Mesothelial cell of epicardium (in vitro differentiated cells): Measurements from ENCODE around the gene ELMO1. TPM values are rescaled to one million over a fixed set of nuclear protein-coding genes. Genes with fewer than 3 reads are reported as not detected.

Experiments
- DNase-seq, 2 experiments: peaks; one replicate each; pipeline ENCODE4 v3.0.0; 2021; ENCODE audit warnings: low spot score in 2 of 2; ENCODE audit not compliant: unreplicated experiment in 2 of 2
- H3K27ac Mint-ChIP-seq: 2 replicates; pipeline ENCODE4 v1.8.0; 2021; ENCODE audit warnings: mixed read lengths
- H3K27me3 Mint-ChIP-seq: 2 replicates; pipeline ENCODE4 v1.8.0; 2021; ENCODE audit warnings: low read depth, mixed read lengths
- H3K36me3 Mint-ChIP-seq: 2 replicates; pipeline ENCODE4 v1.8.0; 2021; ENCODE audit warnings: mixed read lengths
- H3K4me1 Mint-ChIP-seq: 2 replicates; pipeline ENCODE4 v1.8.0; 2021; ENCODE audit warnings: mixed read lengths
- H3K4me3 Mint-ChIP-seq: 2 replicates; pipeline ENCODE4 v1.8.0; 2021; ENCODE audit warnings: mild to moderate bottlenecking, moderate library complexity, mixed read lengths
- H3K9me3 Mint-ChIP-seq: 2 replicates; pipeline ENCODE4 v1.8.0; 2021; ENCODE audit warnings: mixed read lengths
- total RNA-seq: library from RNA; stranded (reverse); gene quantifications from 3 replicates; pipeline ENCODE4 v1.2.1, GENCODE V29; 2021
- TF ChIP-seq, protein P1 (sequence below): fragments of 200-600 bp; sonication (generic); IDR thresholded peaks from one replicate; pipeline ENCODE4 v1.5.0; 2021; ENCODE audit warnings: antibody characterized with exemption; ENCODE audit not compliant: unreplicated experiment

ELMO1 gene
- total RNA-seq, 1 donor from 2014 or later, result 9.6 TPM

DNA sequence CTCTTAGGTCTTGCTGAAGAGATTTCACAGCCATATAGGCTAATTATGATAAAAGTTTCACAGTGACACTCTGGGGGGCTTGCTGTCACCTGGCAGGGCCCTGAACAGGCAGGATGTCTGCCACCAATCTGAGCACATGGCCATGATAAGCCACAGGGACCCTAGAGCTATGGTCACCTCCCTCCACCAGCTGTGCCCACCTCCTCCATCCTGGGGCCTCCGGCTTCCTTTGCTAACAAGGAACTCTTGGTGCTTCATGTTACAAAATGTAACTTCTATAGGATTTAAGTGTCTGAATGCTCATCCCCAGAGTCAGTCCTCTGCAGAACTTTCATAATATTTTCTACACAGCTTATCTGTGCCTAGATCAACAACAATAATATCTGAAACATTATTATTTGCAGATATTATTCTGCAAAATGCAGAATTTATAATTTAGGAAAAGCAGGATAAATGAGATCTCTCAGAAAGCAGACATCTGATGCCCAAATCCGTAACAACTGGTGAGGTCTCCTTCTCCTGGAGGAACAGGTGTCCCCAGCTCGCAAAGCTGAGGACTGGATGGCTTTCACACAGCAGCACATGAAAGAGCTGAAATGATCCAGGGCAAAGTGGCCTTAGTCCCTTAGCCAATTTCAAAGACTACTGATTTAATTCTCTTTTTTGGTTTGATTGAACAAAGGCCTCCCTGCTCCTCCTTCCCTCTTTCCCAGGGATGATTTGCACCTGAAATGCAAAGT is 437.3 kb downstream of the ELMO1 start:
- Mint-ChIP-seq H3K9me3 (no peaks in the 10 kb centered on the region), H3K27me3 (no peaks in the 10 kb centered on the region), H3K4me3 (no peak overlapping the region), H3K36me3 (no peaks in the 10 kb centered on the region), H3K4me1 (peaks cover 2% of the 10 kb centered on the region), H3K27ac (no peak overlapping the region)
- no peak for DNase-seq
- TF ChIP-seq, protein P1, sequence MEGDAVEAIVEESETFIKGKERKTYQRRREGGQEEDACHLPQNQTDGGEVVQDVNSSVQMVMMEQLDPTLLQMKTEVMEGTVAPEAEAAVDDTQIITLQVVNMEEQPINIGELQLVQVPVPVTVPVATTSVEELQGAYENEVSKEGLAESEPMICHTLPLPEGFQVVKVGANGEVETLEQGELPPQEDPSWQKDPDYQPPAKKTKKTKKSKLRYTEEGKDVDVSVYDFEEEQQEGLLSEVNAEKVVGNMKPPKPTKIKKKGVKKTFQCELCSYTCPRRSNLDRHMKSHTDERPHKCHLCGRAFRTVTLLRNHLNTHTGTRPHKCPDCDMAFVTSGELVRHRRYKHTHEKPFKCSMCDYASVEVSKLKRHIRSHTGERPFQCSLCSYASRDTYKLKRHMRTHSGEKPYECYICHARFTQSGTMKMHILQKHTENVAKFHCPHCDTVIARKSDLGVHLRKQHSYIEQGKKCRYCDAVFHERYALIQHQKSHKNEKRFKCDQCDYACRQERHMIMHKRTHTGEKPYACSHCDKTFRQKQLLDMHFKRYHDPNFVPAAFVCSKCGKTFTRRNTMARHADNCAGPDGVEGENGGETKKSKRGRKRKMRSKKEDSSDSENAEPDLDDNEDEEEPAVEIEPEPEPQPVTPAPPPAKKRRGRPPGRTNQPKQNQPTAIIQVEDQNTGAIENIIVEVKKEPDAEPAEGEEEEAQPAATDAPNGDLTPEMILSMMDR, result no peak

DNA sequence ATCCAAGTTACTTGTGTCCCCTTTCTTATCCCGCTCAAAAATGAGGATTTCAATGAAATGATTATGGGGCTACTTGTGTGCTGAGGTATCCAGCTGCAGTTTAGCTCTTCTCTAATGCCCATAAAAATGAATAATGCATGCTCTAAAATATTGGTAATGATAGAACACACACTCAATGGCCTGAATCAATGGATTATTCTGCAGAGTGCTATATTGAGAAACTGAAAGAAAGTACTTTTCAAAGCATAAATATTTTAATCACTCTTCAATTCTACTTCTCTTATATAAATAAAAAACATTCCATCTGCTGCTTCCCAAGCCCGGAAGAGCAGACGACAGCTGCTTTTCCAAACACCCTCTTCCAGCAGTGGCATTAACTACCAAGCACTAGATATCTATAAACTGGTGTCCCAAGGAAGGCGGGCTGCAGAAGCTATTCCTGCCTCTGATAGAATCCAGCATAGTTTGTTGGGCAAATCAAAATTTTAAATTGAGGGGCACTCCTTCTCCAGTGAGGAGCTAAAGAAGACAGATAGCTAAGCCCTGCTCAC is 439.5 kb downstream of the ELMO1 start:
- Mint-ChIP-seq H3K36me3 (no peaks in the 10 kb centered on the region), H3K27ac (no peak overlapping the region), H3K9me3 (no peaks in the 10 kb centered on the region), H3K4me1 (peaks cover 2% of the 10 kb centered on the region), H3K4me3 (no peak overlapping the region), H3K27me3 (no peaks in the 10 kb centered on the region)
- DNase-seq, result no peak
- TF ChIP-seq, protein P1, result no peak

DNA sequence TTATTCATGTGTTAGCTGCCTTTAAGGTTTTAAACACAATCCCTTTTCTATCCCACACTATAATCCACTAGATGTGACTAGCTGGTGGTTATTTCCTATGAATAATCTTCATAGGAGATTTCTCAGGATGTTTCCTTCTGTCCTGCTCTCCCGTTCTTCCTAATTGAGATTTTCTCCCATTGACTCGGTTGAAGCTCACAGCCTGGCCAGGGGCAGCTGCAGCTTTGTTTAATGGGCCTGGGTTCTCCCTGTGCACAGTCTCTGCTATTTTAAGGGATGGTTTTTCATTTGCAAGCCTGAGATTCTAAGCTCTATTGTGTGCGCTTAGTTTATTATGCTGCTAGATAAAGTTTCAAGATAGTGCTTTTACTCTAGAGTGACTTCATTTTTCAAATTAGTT is 441.0 kb downstream of the ELMO1 start:
- peaks cover 2% of the 10 kb centered on the region for H3K4me1 Mint-ChIP-seq
- TF ChIP-seq, protein P1, result no peak
- H3K27ac Mint-ChIP-seq, result no peak overlapping the region
- no peaks in the 10 kb centered on the region for H3K36me3 Mint-ChIP-seq
- no peak overlapping the region for H3K4me3 Mint-ChIP-seq
- no peak for DNase-seq
- no peaks in the 10 kb centered on the region for H3K9me3 Mint-ChIP-seq
- H3K27me3 Mint-ChIP-seq, result no peaks in the 10 kb centered on the region

DNA sequence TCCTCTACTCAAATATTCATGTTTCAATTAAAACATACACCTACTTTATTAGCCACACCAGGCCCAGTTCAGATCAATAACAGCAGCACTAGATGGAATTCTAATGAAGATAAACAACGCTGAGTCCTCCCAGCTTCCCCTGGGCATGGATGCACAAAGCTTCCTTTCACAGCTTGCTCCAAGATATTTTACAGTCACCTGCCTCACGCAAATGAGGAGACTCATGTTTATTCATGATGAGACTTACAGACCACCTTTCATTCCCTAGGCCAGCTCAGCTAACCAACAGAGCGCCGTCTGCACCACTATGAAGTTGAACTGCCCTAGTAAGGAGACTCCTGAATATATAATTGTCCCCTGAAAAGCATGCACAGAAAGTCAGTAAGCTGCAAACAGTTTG is 441.4 kb downstream of the ELMO1 start:
- Mint-ChIP-seq H3K27me3 (no peaks in the 10 kb centered on the region), H3K9me3 (no peaks in the 10 kb centered on the region), H3K4me3 (no peak overlapping the region), H3K27ac (no peak overlapping the region), H3K36me3 (no peaks in the 10 kb centered on the region), H3K4me1 (peaks cover 2% of the 10 kb centered on the region)
- no peak for DNase-seq
- TF ChIP-seq, protein P1, result no peak

DNA sequence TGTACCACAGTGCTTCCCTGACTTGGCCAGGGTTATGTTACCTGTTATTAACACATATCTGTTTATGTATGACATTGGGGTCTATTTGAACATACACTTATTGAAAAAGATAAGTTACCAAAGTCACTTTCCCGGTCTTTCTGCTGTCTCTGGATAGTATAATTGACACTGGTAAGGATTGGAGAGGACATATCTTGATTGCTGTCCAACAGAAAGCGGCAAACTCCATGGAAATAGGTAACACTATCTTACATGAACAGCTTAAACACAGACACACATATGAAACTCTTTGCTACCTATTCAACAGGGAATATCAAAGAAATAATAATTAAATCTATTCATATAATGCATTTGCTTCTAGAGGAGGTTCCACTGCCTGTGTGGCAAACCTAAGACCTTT is 441.9 kb downstream of the ELMO1 start:
- no peaks in the 10 kb centered on the region for H3K27me3 Mint-ChIP-seq
- H3K36me3 Mint-ChIP-seq, result no peaks in the 10 kb centered on the region

More for the DNA sequence above, 441.9 kb downstream of the ELMO1 start:
- H3K4me1 Mint-ChIP-seq, result peaks cover 2% of the 10 kb centered on the region
- TF ChIP-seq, protein P1, result no peak
- no peak overlapping the region for H3K4me3 Mint-ChIP-seq
- H3K9me3 Mint-ChIP-seq, result peaks cover under 1% of the 10 kb centered on the region
- DNase-seq, result no peak
- H3K27ac Mint-ChIP-seq, result no peak overlapping the region
